ENCODE measurements around the gene CXorf58. TPM values are rescaled to one million over a fixed set of nuclear protein-coding genes. Genes with fewer than 3 reads are reported as not detected.
"Not testable (repeated sequence)": the region's sequence is repeated elsewhere in the genome, so short reads cannot be mapped to it uniquely, and the experiment has no call there.

Gene CXorf58
- total and polyA plus RNA-seq, 2 experiments from 2014 or later: 0.56 TPM; not detected in 1

- TF ChIP-seq, protein P1, sequence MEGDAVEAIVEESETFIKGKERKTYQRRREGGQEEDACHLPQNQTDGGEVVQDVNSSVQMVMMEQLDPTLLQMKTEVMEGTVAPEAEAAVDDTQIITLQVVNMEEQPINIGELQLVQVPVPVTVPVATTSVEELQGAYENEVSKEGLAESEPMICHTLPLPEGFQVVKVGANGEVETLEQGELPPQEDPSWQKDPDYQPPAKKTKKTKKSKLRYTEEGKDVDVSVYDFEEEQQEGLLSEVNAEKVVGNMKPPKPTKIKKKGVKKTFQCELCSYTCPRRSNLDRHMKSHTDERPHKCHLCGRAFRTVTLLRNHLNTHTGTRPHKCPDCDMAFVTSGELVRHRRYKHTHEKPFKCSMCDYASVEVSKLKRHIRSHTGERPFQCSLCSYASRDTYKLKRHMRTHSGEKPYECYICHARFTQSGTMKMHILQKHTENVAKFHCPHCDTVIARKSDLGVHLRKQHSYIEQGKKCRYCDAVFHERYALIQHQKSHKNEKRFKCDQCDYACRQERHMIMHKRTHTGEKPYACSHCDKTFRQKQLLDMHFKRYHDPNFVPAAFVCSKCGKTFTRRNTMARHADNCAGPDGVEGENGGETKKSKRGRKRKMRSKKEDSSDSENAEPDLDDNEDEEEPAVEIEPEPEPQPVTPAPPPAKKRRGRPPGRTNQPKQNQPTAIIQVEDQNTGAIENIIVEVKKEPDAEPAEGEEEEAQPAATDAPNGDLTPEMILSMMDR (conservative IDR thresholded peaks at IDR 0.05; ENCODE audit: low read depth in 2 of 2): no peak
- TF ChIP-seq CREB1 (CRISPR knock-in tag; IDR thresholded peaks at IDR 0.05; ENCODE audit: low read depth) (no peak), NANOG (IDR thresholded peaks at IDR 0.05; ENCODE audit: borderline replicate concordance) (no peak), STAT1 (IDR thresholded peaks at IDR 0.05; ENCODE audit: unreplicated experiment) (no peak), EZH2phosphoT487 (IDR thresholded peaks at IDR 0.05; ENCODE audit: unreplicated experiment) (no peak), POLR2AphosphoS5 (IDR thresholded peaks at IDR 0.05; ENCODE audit: low read depth) (no peak), ZNF114 (CRISPR knock-in tag; IDR thresholded peaks at IDR 0.05) (no peak), EZH2 (IDR thresholded peaks at IDR 0.05; ENCODE audit: low read depth, unreplicated experiment) (no peak), ZNF331 (CRISPR knock-in tag; IDR thresholded peaks at IDR 0.05; ENCODE audit: low read depth) (no peak), JUNB (IDR thresholded peaks at IDR 0.05; ENCODE audit: unreplicated experiment) (no peak)
- TF ChIP-seq, protein P2, sequence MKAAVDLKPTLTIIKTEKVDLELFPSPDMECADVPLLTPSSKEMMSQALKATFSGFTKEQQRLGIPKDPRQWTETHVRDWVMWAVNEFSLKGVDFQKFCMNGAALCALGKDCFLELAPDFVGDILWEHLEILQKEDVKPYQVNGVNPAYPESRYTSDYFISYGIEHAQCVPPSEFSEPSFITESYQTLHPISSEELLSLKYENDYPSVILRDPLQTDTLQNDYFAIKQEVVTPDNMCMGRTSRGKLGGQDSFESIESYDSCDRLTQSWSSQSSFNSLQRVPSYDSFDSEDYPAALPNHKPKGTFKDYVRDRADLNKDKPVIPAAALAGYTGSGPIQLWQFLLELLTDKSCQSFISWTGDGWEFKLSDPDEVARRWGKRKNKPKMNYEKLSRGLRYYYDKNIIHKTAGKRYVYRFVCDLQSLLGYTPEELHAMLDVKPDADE (IDR thresholded peaks at IDR 0.05): no peak
Observed at GRCh38 chrX:23888887-23889501, 18.8 kb upstream of the CXorf58 start (continued).

DNA sequence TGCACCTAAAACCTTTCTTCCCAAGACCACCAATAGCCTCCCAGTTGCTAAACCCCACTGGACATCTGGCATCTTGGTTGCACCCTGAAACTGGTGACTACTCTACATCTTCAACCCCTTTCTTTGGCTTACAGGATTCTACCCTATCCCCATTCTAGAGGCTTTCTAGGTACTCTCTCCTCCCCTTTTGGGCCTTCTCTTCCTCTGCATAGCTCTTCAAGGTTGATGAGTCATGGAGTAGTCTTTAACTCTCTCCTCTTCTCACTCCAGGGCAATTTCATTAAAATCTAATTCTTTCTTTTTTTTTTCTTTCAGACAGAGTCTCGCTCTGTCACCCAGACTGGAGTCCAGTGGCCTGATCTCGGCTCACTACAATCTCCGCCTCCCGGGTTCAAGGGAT is 16.9 kb upstream of the CXorf58 start:
- H3K9me3 Mint-ChIP-seq: no peaks in the 10 kb centered on the region
- H3K36me3 Mint-ChIP-seq (ENCODE audit: low read depth): no peaks in the 10 kb centered on the region
- H3K27me3 Mint-ChIP-seq (ENCODE audit: insufficient read depth, low read depth, poor library complexity): no peaks in the 10 kb centered on the region
- H3K4me2 ChIP-seq: no peak overlapping the region
- no peaks in the 10 kb centered on the region for H3K27me3 ChIP-seq (ENCODE audit: insufficient read depth)
- TF ChIP-seq, protein P2 (IDR thresholded peaks at IDR 0.05): no peak
- no peak overlapping the region for H3K4me3 Mint-ChIP-seq
- no peaks in the 10 kb centered on the region for H4K20me1 ChIP-seq (replicated peaks; ENCODE audit: insufficient read depth)
- H3K4me3 ChIP-seq: no peak overlapping the region
- H3K27ac ChIP-seq (ENCODE audit: low read depth): no peak overlapping the region
- no peaks in the 10 kb centered on the region for H3F3A ChIP-seq (replicated peaks; ENCODE audit: low read depth)
- DNase-seq (ENCODE audit: low spot score) (no peak), ATAC-seq (no peak)
- H3K36me3 ChIP-seq (ENCODE audit: insufficient read depth): no peaks in the 10 kb centered on the region
- H3K4me1 Mint-ChIP-seq: peaks cover 2% of the 10 kb centered on the region; the same call in 1 of the 3 replicates
- no peaks in the 10 kb centered on the region for H3K79me2 ChIP-seq (replicated peaks; ENCODE audit: insufficient read depth)
- no peaks in the 10 kb centered on the region for H3K4me1 ChIP-seq (ENCODE audit: insufficient read depth)
- H3K27ac Mint-ChIP-seq: no peak overlapping the region
- H2AFZ ChIP-seq: no peak overlapping the region
- no peaks in the 10 kb centered on the region for H3K9me2 ChIP-seq (ENCODE audit: insufficient read depth)

DNA sequence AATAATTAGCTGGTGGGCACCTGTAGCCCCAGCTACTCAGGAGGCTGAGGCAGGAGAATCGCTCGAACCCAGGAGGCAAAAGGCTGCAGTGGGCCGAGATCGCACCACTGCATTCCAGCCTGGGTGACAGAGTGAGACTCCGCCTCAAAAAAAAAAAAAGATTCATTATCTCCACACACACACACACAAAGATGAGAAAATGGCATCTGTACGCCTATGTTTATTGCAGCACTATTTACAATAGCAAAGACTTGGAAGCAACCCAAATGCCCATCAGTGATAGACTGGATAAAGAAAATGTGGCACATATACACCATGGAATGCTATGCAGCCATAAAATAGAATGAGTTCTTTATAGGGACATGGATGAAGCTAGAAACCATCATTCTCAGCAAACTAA is 12.8 kb upstream of the CXorf58 start:
- not testable (repeated sequence) for H3F3A ChIP-seq (replicated peaks; ENCODE audit: low read depth); H4K20me1 ChIP-seq (replicated peaks; ENCODE audit: insufficient read depth); H3K9me2 ChIP-seq (ENCODE audit: insufficient read depth); H2AFZ ChIP-seq; H3K9me3 Mint-ChIP-seq; H3K4me3 ChIP-seq; H3K27me3 Mint-ChIP-seq (ENCODE audit: insufficient read depth, low read depth, poor library complexity); DNase-seq (ENCODE audit: low spot score); H3K4me1 Mint-ChIP-seq; ATAC-seq; H3K27me3 ChIP-seq (ENCODE audit: insufficient read depth); H3K27ac ChIP-seq (ENCODE audit: low read depth); H3K27ac Mint-ChIP-seq; H3K36me3 ChIP-seq (ENCODE audit: insufficient read depth); H3K4me3 Mint-ChIP-seq; H3K36me3 Mint-ChIP-seq (ENCODE audit: low read depth); H3K4me2 ChIP-seq
- Histone ChIP-seq H3K4me1 (ENCODE audit: insufficient read depth) (peaks cover 10% of the 10 kb centered on the region; the same call in 1 of the 2 replicates), H3K79me2 (replicated peaks; ENCODE audit: insufficient read depth) (peaks cover 25% of the 10 kb centered on the region)

DNA sequence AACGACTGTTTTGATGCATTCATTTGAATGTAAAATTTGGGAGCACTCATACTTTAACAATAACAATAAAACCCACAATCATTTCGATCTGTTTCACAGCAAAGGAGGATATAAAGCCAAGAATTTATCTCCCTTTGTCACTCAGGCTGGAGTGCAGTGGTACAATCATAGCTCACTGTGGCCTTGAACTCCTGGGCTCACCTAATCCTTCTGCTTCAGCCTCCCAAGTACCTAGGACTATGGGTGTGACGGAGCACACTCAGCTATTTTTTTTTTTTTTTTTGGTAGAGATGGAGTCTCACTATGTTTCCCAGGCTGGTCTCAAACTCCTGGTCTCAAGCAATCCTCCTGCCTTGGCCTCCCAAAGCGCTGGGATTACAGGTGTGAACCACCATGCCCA is 11.3 kb upstream of the CXorf58 start:
- not testable (repeated sequence) for H3K27me3 Mint-ChIP-seq (ENCODE audit: insufficient read depth, low read depth, poor library complexity); H4K20me1 ChIP-seq (replicated peaks; ENCODE audit: insufficient read depth); H3K4me3 ChIP-seq; DNase-seq (ENCODE audit: low spot score); H3F3A ChIP-seq (replicated peaks; ENCODE audit: low read depth); H3K36me3 Mint-ChIP-seq (ENCODE audit: low read depth); H3K4me3 Mint-ChIP-seq; H2AFZ ChIP-seq; H3K27ac ChIP-seq (ENCODE audit: low read depth); H3K27me3 ChIP-seq (ENCODE audit: insufficient read depth); H3K36me3 ChIP-seq (ENCODE audit: insufficient read depth); H3K4me2 ChIP-seq; ATAC-seq; H3K9me3 Mint-ChIP-seq; H3K27ac Mint-ChIP-seq; H3K9me2 ChIP-seq (ENCODE audit: insufficient read depth)
- peaks cover 12% of the 10 kb centered on the region; the same call in 1 of the 2 replicates for H3K4me1 ChIP-seq (ENCODE audit: insufficient read depth)
- peaks cover 38% of the 10 kb centered on the region for H3K79me2 ChIP-seq (replicated peaks; ENCODE audit: insufficient read depth)
- H3K4me1 Mint-ChIP-seq: peaks cover 13% of the 10 kb centered on the region; the same call in 2 of the 3 replicates
